ENCODE results near the gene LRP1B. TPM values are rescaled to one million over a fixed set of nuclear protein-coding genes. Genes with fewer than 3 reads are reported as not detected.

Gene LRP1B
- polyA plus RNA-seq, 1 donor from 2014 or later: 12.7 TPM

DNA sequence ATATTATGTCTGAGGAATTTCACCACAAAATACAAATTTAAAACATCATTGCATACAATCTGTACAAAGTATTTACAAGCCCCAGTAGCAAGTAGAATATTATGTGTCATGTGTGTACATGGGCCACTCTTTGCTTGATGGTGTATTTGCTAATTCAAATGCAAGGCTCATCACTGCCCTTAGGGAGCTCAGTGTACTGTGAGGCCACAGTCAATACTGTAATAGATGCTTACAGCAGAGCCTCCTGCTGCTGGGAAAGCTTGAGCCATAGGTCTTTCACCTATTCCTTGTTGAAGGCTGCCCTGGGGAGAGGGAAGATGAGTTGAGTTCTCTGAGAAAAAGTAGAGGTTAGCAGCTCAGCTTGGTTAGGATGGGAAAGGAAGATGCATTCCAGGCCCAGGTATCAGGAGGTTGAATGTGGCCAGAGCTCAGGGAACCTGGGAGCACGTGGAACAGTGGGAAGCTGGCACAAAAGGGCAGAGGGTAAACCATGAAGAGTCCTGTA lies 189.6 kb downstream of the LRP1B start:
- Histone ChIP-seq H3F3A (ENCODE audit: insufficient read depth, low read length, poor library complexity, severe bottlenecking) (no peaks in the 10 kb centered on the region), H3K9ac (ENCODE audit: low read length) (no peak overlapping the region)

GRCh38 chr2:141940709-141941108 lies 190.1 kb downstream of the LRP1B start:
- H2AFZ ChIP-seq (ENCODE audit: low read depth, low read length): no peak overlapping the region

More for the DNA sequence above, 189.6 kb downstream of the LRP1B start:
- no peaks in the 10 kb centered on the region for H3K36me3 ChIP-seq (ENCODE audit: insufficient read depth, low read length)
- H3K4me3 ChIP-seq (ENCODE audit: low read length): no peak overlapping the region
- no peak overlapping the region for H3K27ac ChIP-seq (ENCODE audit: low read length)
- H3K27me3 ChIP-seq (ENCODE audit: insufficient read depth, low read depth, low read length): no peaks in the 10 kb centered on the region
- TF ChIP-seq RAD21 (conservative IDR thresholded peaks at IDR 0.05) (no peak), TAF1 (IDR thresholded peaks at IDR 0.05; ENCODE audit: low read depth) (no peak), CTCF (IDR thresholded peaks at IDR 0.05; ENCODE audit: poor library complexity, severe bottlenecking) (no peak), POLR2AphosphoS5 (IDR thresholded peaks at IDR 0.05) (no peak), EZH2 (IDR thresholded peaks at IDR 0.05; ENCODE audit: borderline replicate concordance, insufficient read depth, low read length, poor library complexity, severe bottlenecking) (no peak), EP300 (conservative IDR thresholded peaks at IDR 0.05; ENCODE audit: poor library complexity, severe bottlenecking) (no peak), SMC3 (conservative IDR thresholded peaks at IDR 0.05; ENCODE audit: poor library complexity) (no peak), MXI1 (conservative IDR thresholded peaks at IDR 0.05; ENCODE audit: poor library complexity, severe bottlenecking) (no peak)
- TF ChIP-seq, protein P1, sequence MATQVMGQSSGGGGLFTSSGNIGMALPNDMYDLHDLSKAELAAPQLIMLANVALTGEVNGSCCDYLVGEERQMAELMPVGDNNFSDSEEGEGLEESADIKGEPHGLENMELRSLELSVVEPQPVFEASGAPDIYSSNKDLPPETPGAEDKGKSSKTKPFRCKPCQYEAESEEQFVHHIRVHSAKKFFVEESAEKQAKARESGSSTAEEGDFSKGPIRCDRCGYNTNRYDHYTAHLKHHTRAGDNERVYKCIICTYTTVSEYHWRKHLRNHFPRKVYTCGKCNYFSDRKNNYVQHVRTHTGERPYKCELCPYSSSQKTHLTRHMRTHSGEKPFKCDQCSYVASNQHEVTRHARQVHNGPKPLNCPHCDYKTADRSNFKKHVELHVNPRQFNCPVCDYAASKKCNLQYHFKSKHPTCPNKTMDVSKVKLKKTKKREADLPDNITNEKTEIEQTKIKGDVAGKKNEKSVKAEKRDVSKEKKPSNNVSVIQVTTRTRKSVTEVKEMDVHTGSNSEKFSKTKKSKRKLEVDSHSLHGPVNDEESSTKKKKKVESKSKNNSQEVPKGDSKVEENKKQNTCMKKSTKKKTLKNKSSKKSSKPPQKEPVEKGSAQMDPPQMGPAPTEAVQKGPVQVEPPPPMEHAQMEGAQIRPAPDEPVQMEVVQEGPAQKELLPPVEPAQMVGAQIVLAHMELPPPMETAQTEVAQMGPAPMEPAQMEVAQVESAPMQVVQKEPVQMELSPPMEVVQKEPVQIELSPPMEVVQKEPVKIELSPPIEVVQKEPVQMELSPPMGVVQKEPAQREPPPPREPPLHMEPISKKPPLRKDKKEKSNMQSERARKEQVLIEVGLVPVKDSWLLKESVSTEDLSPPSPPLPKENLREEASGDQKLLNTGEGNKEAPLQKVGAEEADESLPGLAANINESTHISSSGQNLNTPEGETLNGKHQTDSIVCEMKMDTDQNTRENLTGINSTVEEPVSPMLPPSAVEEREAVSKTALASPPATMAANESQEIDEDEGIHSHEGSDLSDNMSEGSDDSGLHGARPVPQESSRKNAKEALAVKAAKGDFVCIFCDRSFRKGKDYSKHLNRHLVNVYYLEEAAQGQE (IDR thresholded peaks at IDR 0.05; ENCODE audit: borderline replicate concordance): no peak
- H2AFZ ChIP-seq (ENCODE audit: low read depth, low read length): no peak overlapping the region
- H3K79me2 ChIP-seq (replicated peaks; ENCODE audit: insufficient read depth, low read length): no peaks in the 10 kb centered on the region
- peaks cover 6% of the 10 kb centered on the region for H3K9me3 ChIP-seq (ENCODE audit: low read length)
- H4K20me1 ChIP-seq (ENCODE audit: insufficient read depth): no peaks in the 10 kb centered on the region
- no peaks in the 10 kb centered on the region for H3K9me2 ChIP-seq (ENCODE audit: insufficient read depth, low read length)
- no peak overlapping the region for H3K4me2 ChIP-seq (ENCODE audit: low read length)

More at GRCh38 chr2:141940709-141941108, 190.1 kb downstream of the LRP1B start:
- no peaks in the 10 kb centered on the region for H3K36me3 ChIP-seq (ENCODE audit: insufficient read depth, low read length)
- H3K27ac ChIP-seq (ENCODE audit: low read length): no peak overlapping the region
- H3K4me2 ChIP-seq (ENCODE audit: low read length): no peak overlapping the region
- no peaks in the 10 kb centered on the region for H3K27me3 ChIP-seq (ENCODE audit: insufficient read depth, low read depth, low read length)
- H3F3A ChIP-seq (ENCODE audit: insufficient read depth, low read length, poor library complexity, severe bottlenecking): no peaks in the 10 kb centered on the region
- H3K9ac ChIP-seq (ENCODE audit: low read length): no peak overlapping the region
- no peaks in the 10 kb centered on the region for H3K9me2 ChIP-seq (ENCODE audit: insufficient read depth, low read length)
- no peak for TF ChIP-seq EP300 (conservative IDR thresholded peaks at IDR 0.05; ENCODE audit: poor library complexity, severe bottlenecking)
- no peak for TF ChIP-seq POLR2AphosphoS5 (IDR thresholded peaks at IDR 0.05)
- TF ChIP-seq, protein P1 (IDR thresholded peaks at IDR 0.05; ENCODE audit: borderline replicate concordance): no peak
- TF ChIP-seq CTCF (IDR thresholded peaks at IDR 0.05; ENCODE audit: poor library complexity, severe bottlenecking): no peak
- peaks cover 6% of the 10 kb centered on the region for H3K9me3 ChIP-seq (ENCODE audit: low read length)
- H4K20me1 ChIP-seq (ENCODE audit: insufficient read depth): no peaks in the 10 kb centered on the region
- H3K4me3 ChIP-seq (ENCODE audit: low read length): no peak overlapping the region
- no peaks in the 10 kb centered on the region for H3K79me2 ChIP-seq (replicated peaks; ENCODE audit: insufficient read depth, low read length)

Data from neural cell (in vitro differentiated cells).